Astrocyte (in vitro differentiated cells and primary cell): ENCODE measurements around the gene PIK3R3. TPM values are rescaled to one million over a fixed set of nuclear protein-coding genes. Genes with fewer than 3 reads are reported as not detected.

Experiments
- DNase-seq: peaks from one replicate; pipeline ENCODE4 v3.0.0-alpha.2; 2010; ENCODE audit warnings: low read depth
- FAIRE-seq: peaks from 2 replicates; lab custom pipeline; 2011; peaks lifted over from hg19 to GRCh38; lab: Jason Lieb, UNC
- H2AFZ ChIP-seq: 2 replicates; pipeline ENCODE4 v1.6.0; 2012; ENCODE audit warnings: low read depth, low read length, inconsistent platforms
- H3K27ac ChIP-seq: 2 replicates; pipeline ENCODE4 v1.5.1; 2011; ENCODE audit warnings: low read depth, low read length, inconsistent platforms
- H3K27me3 ChIP-seq: 2 replicates; pipeline ENCODE4 v1.6.0; 2011; ENCODE audit warnings: low read length, inconsistent platforms; ENCODE audit not compliant: insufficient read depth
- H3K36me3 ChIP-seq: 2 replicates; pipeline ENCODE4 v1.5.1; 2011; ENCODE audit warnings: low read length, inconsistent platforms; ENCODE audit not compliant: insufficient read depth
- H3K4me1 ChIP-seq: 2 replicates; pipeline ENCODE4 v1.5.1; 2011; ENCODE audit warnings: low read length, inconsistent platforms; ENCODE audit not compliant: insufficient read depth
- H3K4me2 ChIP-seq: 2 replicates; pipeline ENCODE4 v1.6.0; 2012; ENCODE audit warnings: low read length, inconsistent platforms
- H3K4me3 ChIP-seq: 2 replicates; pipeline ENCODE4 v1.5.1; 2011; ENCODE audit warnings: low read depth, mild to moderate bottlenecking, low read length, inconsistent platforms; ENCODE audit not compliant: insufficient read depth
- H3K79me2 ChIP-seq: 2 replicates; pipeline ENCODE4 v1.6.0; 2012; ENCODE audit warnings: mild to moderate bottlenecking, low read length, inconsistent platforms; ENCODE audit not compliant: insufficient read depth
- H3K9ac ChIP-seq: 2 replicates; pipeline ENCODE4 v1.6.0; 2012; ENCODE audit warnings: mild to moderate bottlenecking, low read length, inconsistent platforms
- H3K9me3 ChIP-seq: 2 replicates; pipeline ENCODE4 v1.5.1; 2012; ENCODE audit warnings: low read depth, mild to moderate bottlenecking, low read length, inconsistent platforms; ENCODE audit not compliant: insufficient read depth
- H4K20me1 ChIP-seq: 2 replicates; pipeline ENCODE4 v1.6.0; 2012; ENCODE audit warnings: low read length, inconsistent platforms; ENCODE audit not compliant: insufficient read depth
- H3K27ac Mint-ChIP-seq: one replicate; pipeline ENCODE4 v1.8.0; 2021; ENCODE audit warnings: mild to moderate bottlenecking, mixed read lengths; ENCODE audit not compliant: unreplicated experiment
- H3K27me3 Mint-ChIP-seq: one replicate; pipeline ENCODE4 v1.8.0; 2021; ENCODE audit warnings: low read depth, mixed read lengths; ENCODE audit not compliant: unreplicated experiment
- H3K36me3 Mint-ChIP-seq: one replicate; pipeline ENCODE4 v1.8.0; 2021; ENCODE audit warnings: low read depth, mixed read lengths; ENCODE audit not compliant: unreplicated experiment
- H3K4me1 Mint-ChIP-seq: one replicate; pipeline ENCODE4 v1.8.0; 2021; ENCODE audit warnings: low read depth, mixed read lengths; ENCODE audit not compliant: unreplicated experiment
- H3K4me3 Mint-ChIP-seq: one replicate; pipeline ENCODE4 v1.8.0; 2021; ENCODE audit warnings: mild to moderate bottlenecking, moderate library complexity, mixed read lengths; ENCODE audit not compliant: unreplicated experiment
- H3K9me3 Mint-ChIP-seq: one replicate; pipeline ENCODE4 v1.8.0; 2021; ENCODE audit warnings: mild to moderate bottlenecking, mixed read lengths; ENCODE audit not compliant: unreplicated experiment
- EZH2 ChIP-seq: IDR thresholded peaks from 2 replicates; pipeline ENCODE4 v1.6.1; 2012; ENCODE audit warnings: mild to moderate bottlenecking, low read length, inconsistent platforms; ENCODE audit not compliant: insufficient read depth
- total RNA-seq: library from RNA; stranded (reverse); gene quantifications from 2 replicates; pipeline ENCODE4 v1.2.1, GENCODE V29; 2021
- TF ChIP-seq, protein P1 (sequence below): IDR thresholded peaks from 2 replicates; pipeline ENCODE4 v1.5.1; 2011; ENCODE audit warnings: low read depth, mild to moderate bottlenecking, inconsistent platforms, low read length, moderate library complexity; ENCODE audit not compliant: insufficient read depth

Gene PIK3R3
- total RNA-seq, 1 donor from 2014 or later, result 68.4 TPM

DNA sequence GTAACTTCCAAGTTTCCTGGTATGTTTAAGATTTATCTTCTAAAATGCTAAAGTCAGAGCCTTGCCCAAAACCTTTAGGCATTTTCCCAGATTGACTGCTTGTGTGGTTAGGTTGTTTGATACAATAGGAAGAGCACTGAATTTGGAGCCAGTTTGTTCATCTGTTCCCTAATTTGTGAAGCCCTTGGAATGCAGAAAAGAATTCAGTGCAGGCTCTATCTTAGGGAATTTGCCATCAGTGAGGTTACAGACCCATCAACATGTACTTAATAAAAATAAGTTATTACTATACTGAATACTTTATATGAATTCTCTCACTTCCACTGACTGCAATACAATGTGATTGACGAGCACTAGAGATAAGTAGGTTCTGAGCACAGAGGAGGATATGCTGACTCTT is 120.2 kb downstream of the PIK3R3 start:
- Histone ChIP-seq H3K27ac (no peak overlapping the region), H3K9ac (no peak overlapping the region), H3K79me2 (no peaks in the 10 kb centered on the region), H3K27me3 (no peaks in the 10 kb centered on the region), H3K4me2 (no peak overlapping the region), H4K20me1 (no peaks in the 10 kb centered on the region), H3K36me3 (peaks cover 16% of the 10 kb centered on the region), H2AFZ (no peak overlapping the region), H3K4me3 (no peak overlapping the region), H3K9me3 (no peaks in the 10 kb centered on the region), H3K4me1 (no peaks in the 10 kb centered on the region)
- FAIRE-seq (no peak), DNase-seq (no peak)
- peaks cover 3% of the 10 kb centered on the region for H3K9me3 Mint-ChIP-seq
- H3K27ac Mint-ChIP-seq, result no peak overlapping the region
- peaks cover 25% of the 10 kb centered on the region for H3K36me3 Mint-ChIP-seq
- TF ChIP-seq, protein P1, sequence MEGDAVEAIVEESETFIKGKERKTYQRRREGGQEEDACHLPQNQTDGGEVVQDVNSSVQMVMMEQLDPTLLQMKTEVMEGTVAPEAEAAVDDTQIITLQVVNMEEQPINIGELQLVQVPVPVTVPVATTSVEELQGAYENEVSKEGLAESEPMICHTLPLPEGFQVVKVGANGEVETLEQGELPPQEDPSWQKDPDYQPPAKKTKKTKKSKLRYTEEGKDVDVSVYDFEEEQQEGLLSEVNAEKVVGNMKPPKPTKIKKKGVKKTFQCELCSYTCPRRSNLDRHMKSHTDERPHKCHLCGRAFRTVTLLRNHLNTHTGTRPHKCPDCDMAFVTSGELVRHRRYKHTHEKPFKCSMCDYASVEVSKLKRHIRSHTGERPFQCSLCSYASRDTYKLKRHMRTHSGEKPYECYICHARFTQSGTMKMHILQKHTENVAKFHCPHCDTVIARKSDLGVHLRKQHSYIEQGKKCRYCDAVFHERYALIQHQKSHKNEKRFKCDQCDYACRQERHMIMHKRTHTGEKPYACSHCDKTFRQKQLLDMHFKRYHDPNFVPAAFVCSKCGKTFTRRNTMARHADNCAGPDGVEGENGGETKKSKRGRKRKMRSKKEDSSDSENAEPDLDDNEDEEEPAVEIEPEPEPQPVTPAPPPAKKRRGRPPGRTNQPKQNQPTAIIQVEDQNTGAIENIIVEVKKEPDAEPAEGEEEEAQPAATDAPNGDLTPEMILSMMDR, result no peak
- TF ChIP-seq EZH2, result no peak
- H3K4me3 Mint-ChIP-seq, result no peak overlapping the region
- H3K4me1 Mint-ChIP-seq, result no peaks in the 10 kb centered on the region
- H3K27me3 Mint-ChIP-seq, result no peaks in the 10 kb centered on the region

DNA sequence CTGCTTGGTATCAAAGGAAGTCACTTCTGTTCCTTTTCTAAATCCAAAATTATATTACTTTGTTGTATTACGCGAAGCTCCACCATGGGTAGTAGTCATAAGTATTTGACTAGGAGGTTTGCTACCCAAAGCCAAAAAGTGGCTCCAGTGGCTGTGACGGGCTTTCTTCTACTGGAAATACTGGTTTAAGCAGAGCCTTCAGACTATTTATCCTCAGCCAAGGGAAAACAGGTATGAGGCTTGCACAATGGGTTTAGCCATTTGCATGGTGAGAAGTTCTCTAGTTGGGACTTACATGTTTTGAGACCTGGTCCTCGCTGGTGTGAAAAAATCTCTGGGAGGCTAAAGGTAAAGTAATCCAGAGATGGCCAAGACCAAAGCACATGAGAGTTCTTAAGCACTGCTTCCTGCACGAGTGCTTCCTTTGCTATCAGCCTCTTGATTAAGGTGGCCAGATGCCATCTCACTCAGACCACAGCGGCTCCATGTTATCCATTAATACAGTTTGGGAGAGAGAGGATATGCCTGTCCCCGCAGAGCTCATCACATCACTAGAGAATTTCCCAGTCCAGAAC is 121.2 kb downstream of the PIK3R3 start:
- peaks cover 30% of the 10 kb centered on the region for H3K36me3 Mint-ChIP-seq
- Histone ChIP-seq H3K9me3 (no peaks in the 10 kb centered on the region), H3K27ac (no peak overlapping the region), H3K4me2 (no peak overlapping the region), H2AFZ (no peak overlapping the region), H3K27me3 (no peaks in the 10 kb centered on the region), H3K36me3 (peaks cover 19% of the 10 kb centered on the region), H3K4me1 (no peaks in the 10 kb centered on the region), H3K9ac (no peak overlapping the region), H3K79me2 (no peaks in the 10 kb centered on the region), H3K4me3 (no peak overlapping the region), H4K20me1 (no peaks in the 10 kb centered on the region)
- no peaks in the 10 kb centered on the region for H3K4me1 Mint-ChIP-seq
- no peak for TF ChIP-seq EZH2
- TF ChIP-seq, protein P1, result no peak
- DNase-seq (no peak), FAIRE-seq (no peak)
- no peaks in the 10 kb centered on the region for H3K27me3 Mint-ChIP-seq
- H3K27ac Mint-ChIP-seq, result no peak overlapping the region
- no peak overlapping the region for H3K4me3 Mint-ChIP-seq
- peaks cover 3% of the 10 kb centered on the region for H3K9me3 Mint-ChIP-seq

DNA sequence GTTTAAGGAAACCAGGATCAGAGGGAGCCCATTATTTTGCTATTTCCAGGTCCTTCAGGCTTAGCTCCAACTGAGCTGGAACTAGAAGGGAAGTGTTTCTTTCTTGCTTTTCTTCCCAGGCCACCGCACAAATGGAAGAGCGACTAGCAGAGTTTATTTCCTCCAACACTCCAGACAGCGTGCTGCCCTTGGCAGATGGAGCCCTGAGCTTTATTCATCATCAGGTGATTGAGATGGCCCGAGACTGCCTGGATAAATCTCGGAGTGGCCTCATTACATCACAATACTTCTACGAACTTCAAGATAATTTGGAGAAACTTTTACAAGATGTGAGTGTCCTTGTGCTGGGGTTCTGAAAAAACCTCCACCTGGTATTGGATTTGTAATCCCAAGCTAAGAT is 121.8 kb downstream of the PIK3R3 start:
- H2AFZ ChIP-seq, result no peak overlapping the region
- DNase-seq, result no peak
- H3K79me2 ChIP-seq, result no peaks in the 10 kb centered on the region
- H3K4me1 ChIP-seq, result no peaks in the 10 kb centered on the region
- H3K9ac ChIP-seq, result no peak overlapping the region
- no peak overlapping the region for H3K27ac Mint-ChIP-seq
- no peak overlapping the region for H3K27ac ChIP-seq
- H3K4me3 Mint-ChIP-seq, result no peak overlapping the region
- no peaks in the 10 kb centered on the region for H3K4me1 Mint-ChIP-seq
- no peak overlapping the region for H3K4me3 ChIP-seq
- H3K36me3 Mint-ChIP-seq, result peaks cover 30% of the 10 kb centered on the region
- TF ChIP-seq, protein P1, result no peak
- TF ChIP-seq EZH2, result no peak
- H4K20me1 ChIP-seq, result no peaks in the 10 kb centered on the region
- no peaks in the 10 kb centered on the region for H3K9me3 ChIP-seq
- no peak overlapping the region for H3K4me2 ChIP-seq
- FAIRE-seq, result no peak
- H3K36me3 ChIP-seq, result peaks cover 19% of the 10 kb centered on the region
- H3K27me3 Mint-ChIP-seq, result no peaks in the 10 kb centered on the region
- peaks cover 3% of the 10 kb centered on the region for H3K9me3 Mint-ChIP-seq
- H3K27me3 ChIP-seq, result no peaks in the 10 kb centered on the region
